OCI-LY7 (cell line): Measurements from ENCODE around the gene PTPRJ. TPM values are rescaled to one million over a fixed set of nuclear protein-coding genes. Genes with fewer than 3 reads are reported as not detected.

ENCODE experiments used
- BruUV-seq: library from RNA; stranded (reverse); fragments of 400-500 nt; replicated peaks from 2 replicates; lab custom pipeline; 2021; lab: Mats Ljungman, UMichigan
- CTCF ChIA-PET: fragments of 300-600 bp; sonication (Branson Sonifier 250); formaldehyde crosslinking; loops from one replicate; lab custom pipeline; 2022; ENCODE audit warnings: antibody characterized with exemption; ENCODE audit not compliant: unreplicated experiment; lab: Charles Lee
- POLR2A ChIA-PET: fragments of 300-600 bp; sonication (Branson Sonifier 250); formaldehyde crosslinking; loops from one replicate; lab custom pipeline; 2022; ENCODE audit warnings: antibody characterized with exemption; lab: Charles Lee
- DNase-seq: peaks from one replicate; pipeline ENCODE4 v3.0.0-alpha.2; 2015; ENCODE audit warnings: low spot score
- H2AFZ ChIP-seq: fragments of 200-600 bp; sonication (generic), shearing (Covaris generic); 2 replicates; pipeline ENCODE4 v1.6.1; 2014; ENCODE audit warnings: mild to moderate bottlenecking, antibody characterized with exemption, low read length, moderate library complexity
- H3K27ac ChIP-seq: fragments of 200-600 bp; sonication (generic); 2 replicates; pipeline ENCODE4 v1.5.1; 2014; ENCODE audit warnings: mixed run types, low read depth, mild to moderate bottlenecking, moderate library complexity, low read length, inconsistent platforms; ENCODE audit not compliant: poor library complexity, severe bottlenecking
- H3K36me3 ChIP-seq: fragments of 200-600 bp; sonication (generic); 2 replicates; pipeline ENCODE4 v1.6.1; 2014; ENCODE audit warnings: mild to moderate bottlenecking, antibody characterized with exemption, low read length, moderate library complexity, mixed read lengths; ENCODE audit not compliant: insufficient read depth
- H3K4me1 ChIP-seq: fragments of 200-600 bp; sonication (generic); 2 replicates; pipeline ENCODE4 v1.5.1; 2014; ENCODE audit warnings: mild to moderate bottlenecking, low read length; ENCODE audit not compliant: insufficient read depth, poor library complexity, severe bottlenecking
- H3K4me2 ChIP-seq: fragments of 200-600 bp; sonication (generic); 2 replicates; pipeline ENCODE4 v1.6.1; 2014; ENCODE audit warnings: mild to moderate bottlenecking, low read length
- H3K4me3 ChIP-seq: fragments of 200-600 bp; sonication (generic); 2 replicates; pipeline ENCODE4 v1.5.1; 2014; ENCODE audit warnings: mild to moderate bottlenecking, low read depth, low read length; ENCODE audit not compliant: poor library complexity, severe bottlenecking
- H3K79me2 ChIP-seq: fragments of 200-600 bp; sonication (generic); 2 replicates; pipeline ENCODE4 v1.6.1; 2016; ENCODE audit warnings: low read depth, mild to moderate bottlenecking, low read length, moderate library complexity, mixed read lengths; ENCODE audit not compliant: insufficient read depth
- H3K9me2 ChIP-seq: fragments of 200-600 bp; sonication (generic); 2 replicates; pipeline ENCODE4 v1.6.1; 2016; ENCODE audit warnings: mild to moderate bottlenecking, low read length, mixed read lengths; ENCODE audit not compliant: insufficient read depth
- H3K9me3 ChIP-seq: fragments of 200-600 bp; sonication (generic); 2 replicates; pipeline ENCODE4 v1.6.1; 2014; ENCODE audit warnings: mild to moderate bottlenecking, mixed run types, low read length, mixed read lengths
- H4K20me1 ChIP-seq: fragments of 200-600 bp; sonication (generic); 2 replicates; pipeline ENCODE4 v1.6.1; 2014; ENCODE audit warnings: mild to moderate bottlenecking, antibody characterized with exemption, low read length, moderate library complexity, mixed read lengths; ENCODE audit not compliant: insufficient read depth
- EZH2phosphoT487 ChIP-seq: fragments of 200-600 bp; sonication (generic); IDR thresholded peaks from 2 replicates; pipeline ENCODE4 v1.6.1; 2018; ENCODE audit warnings: low read depth, borderline replicate concordance, mild to moderate bottlenecking, mixed run types, antibody characterized with exemption, low read length, moderate library complexity, mixed read lengths
- intact Hi-C: fragments of 100-400 bp; cut with micrococcal nuclease; formaldehyde crosslinking; loops from one replicate; pipeline ENCODE4 v1.10.0; 2022; ENCODE audit not compliant: unreplicated experiment
- total RNA-seq, 2 experiments: library from RNA; depleted of rRNA in 1 of 2; stranded (reverse); fragments of >200 nt in 1 of 2; shearing (Covaris generic) in 1 of 2; gene quantifications; 2 replicates each; pipeline ENCODE4 v1.2.3, GENCODE V29; 2014 to 2022
- TF ChIP-seq, protein P1 (sequence below): fragments of 200-600 bp; sonication (generic); conservative IDR thresholded peaks from 2 replicates; pipeline ENCODE4 v1.5.1; 2014; ENCODE audit warnings: mild to moderate bottlenecking, antibody characterized with exemption, low read length, moderate library complexity, mixed read lengths

The PTPRJ gene
- total RNA-seq, 2 experiments from 2014 or later = 5.4 to 28.3 TPM

DNA sequence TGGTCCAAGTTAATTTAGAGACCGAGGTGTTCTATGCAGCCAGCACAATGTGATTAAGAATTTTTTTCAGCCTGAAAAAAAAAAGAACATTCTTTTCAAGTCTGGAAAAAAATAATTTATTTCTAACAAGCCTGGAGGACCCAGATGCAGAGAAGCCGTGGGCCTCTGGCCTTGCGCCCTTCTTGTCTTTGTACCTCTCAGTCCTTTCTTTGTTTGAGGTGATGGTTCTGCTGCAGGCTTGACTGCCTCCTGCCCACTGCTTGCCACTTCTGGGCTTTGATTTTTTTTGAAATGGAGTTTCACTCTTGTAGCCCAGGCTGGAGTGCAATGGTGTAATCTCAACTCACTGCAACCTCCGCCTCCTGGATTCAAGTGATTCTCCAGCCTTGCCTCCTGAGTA, 7.2 kb upstream of the PTPRJ start:
- intact Hi-C loops = no loop called here
- no peaks in the 10 kb centered on the region for H4K20me1 ChIP-seq
- H3K4me2 ChIP-seq = no peak overlapping the region
- H3K27ac ChIP-seq = no peak overlapping the region
- H3K79me2 ChIP-seq = no peaks in the 10 kb centered on the region
- TF ChIP-seq, protein P1, sequence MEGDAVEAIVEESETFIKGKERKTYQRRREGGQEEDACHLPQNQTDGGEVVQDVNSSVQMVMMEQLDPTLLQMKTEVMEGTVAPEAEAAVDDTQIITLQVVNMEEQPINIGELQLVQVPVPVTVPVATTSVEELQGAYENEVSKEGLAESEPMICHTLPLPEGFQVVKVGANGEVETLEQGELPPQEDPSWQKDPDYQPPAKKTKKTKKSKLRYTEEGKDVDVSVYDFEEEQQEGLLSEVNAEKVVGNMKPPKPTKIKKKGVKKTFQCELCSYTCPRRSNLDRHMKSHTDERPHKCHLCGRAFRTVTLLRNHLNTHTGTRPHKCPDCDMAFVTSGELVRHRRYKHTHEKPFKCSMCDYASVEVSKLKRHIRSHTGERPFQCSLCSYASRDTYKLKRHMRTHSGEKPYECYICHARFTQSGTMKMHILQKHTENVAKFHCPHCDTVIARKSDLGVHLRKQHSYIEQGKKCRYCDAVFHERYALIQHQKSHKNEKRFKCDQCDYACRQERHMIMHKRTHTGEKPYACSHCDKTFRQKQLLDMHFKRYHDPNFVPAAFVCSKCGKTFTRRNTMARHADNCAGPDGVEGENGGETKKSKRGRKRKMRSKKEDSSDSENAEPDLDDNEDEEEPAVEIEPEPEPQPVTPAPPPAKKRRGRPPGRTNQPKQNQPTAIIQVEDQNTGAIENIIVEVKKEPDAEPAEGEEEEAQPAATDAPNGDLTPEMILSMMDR = no peak
- TF ChIP-seq EZH2phosphoT487 = no peak
- no peak for DNase-seq
- H3K4me3 ChIP-seq = no peak overlapping the region
- no peaks in the 10 kb centered on the region for H3K9me3 ChIP-seq
- no peak overlapping the region for H2AFZ ChIP-seq
- no TSS peak for BruUV-seq
- H3K36me3 ChIP-seq = no peaks in the 10 kb centered on the region
- peaks cover 16% of the 10 kb centered on the region for H3K4me1 ChIP-seq
- CTCF ChIA-PET = no interaction called here
- POLR2A ChIA-PET = interaction anchor here (0.5 kb wide), 1 partner anchor 605 kb away, joined by 3 read pairs; no protein-coding TSS in a partner anchor
- no peaks in the 10 kb centered on the region for H3K9me2 ChIP-seq

DNA sequence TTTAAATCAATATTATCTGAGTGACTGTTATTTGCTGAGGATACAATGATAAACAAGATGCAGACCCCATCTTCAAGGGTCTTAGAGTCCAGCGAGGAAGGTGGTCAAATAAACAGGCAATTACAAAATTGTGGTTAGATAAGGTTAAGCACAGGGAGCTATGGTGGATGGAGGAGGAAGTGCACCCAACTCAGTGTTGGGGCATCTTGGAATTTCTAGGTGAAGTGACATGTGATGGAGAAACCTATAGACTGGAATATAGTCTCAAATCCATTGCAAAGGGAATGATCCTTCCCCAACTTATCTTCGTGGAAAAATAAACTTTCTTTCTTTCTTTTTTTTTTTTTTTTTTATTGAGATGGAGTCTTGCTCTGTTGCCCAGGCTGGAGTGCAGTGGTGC, 3.4 kb upstream of the PTPRJ start:
- no peak overlapping the region for H3K4me3 ChIP-seq
- no peaks in the 10 kb centered on the region for H4K20me1 ChIP-seq
- DNase-seq = no peak
- H3K9me3 ChIP-seq = no peaks in the 10 kb centered on the region
- no peaks in the 10 kb centered on the region; the same call in 1 of the 2 replicates for H3K79me2 ChIP-seq
- H3K9me2 ChIP-seq = no peaks in the 10 kb centered on the region
- BruUV-seq = no TSS peak
- TF ChIP-seq, protein P1 = no peak
- TF ChIP-seq EZH2phosphoT487 = no peak
- no peak overlapping the region for H2AFZ ChIP-seq
- H3K36me3 ChIP-seq = no peaks in the 10 kb centered on the region
- ChIA-PET CTCF (interaction anchor here (0.6 kb wide), 1 partner anchor 34 kb away, joined by 4 read pairs; no protein-coding TSS in a partner anchor), POLR2A (interaction anchor here (0.8 to 1.3 kb wide), 2 partner anchors 43 to 75 kb away, joined by 3 read pairs; no protein-coding TSS in a partner anchor)
- no peak overlapping the region for H3K4me2 ChIP-seq
- H3K27ac ChIP-seq = no peak overlapping the region
- peaks cover 28% of the 10 kb centered on the region for H3K4me1 ChIP-seq
- intact Hi-C loops = no loop called here

DNA sequence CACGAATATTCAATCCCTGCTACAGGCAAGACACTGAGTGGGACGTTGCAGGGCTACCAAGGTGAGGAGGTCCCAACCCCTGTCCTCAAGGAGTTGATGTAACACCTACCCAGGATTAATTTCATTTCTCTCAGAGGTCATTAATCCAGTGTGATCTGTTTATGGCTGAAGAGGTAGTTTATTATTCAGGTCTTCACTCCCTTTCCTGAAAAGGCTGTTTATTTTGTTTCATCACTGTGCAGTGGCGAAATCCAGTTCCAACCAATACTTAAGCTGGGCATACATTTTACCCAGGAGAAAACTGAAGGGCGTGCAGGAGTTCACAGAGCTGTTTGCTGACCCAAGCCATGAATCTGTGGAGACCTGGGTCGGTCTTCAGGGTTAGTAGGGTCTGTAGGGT, 2.7 kb upstream of the PTPRJ start:
- H3K9me2 ChIP-seq = no peaks in the 10 kb centered on the region
- H3K4me2 ChIP-seq = no peak overlapping the region
- TF ChIP-seq, protein P1 = no peak
- TF ChIP-seq EZH2phosphoT487 = no peak
- BruUV-seq = no TSS peak
- no peaks in the 10 kb centered on the region for H3K36me3 ChIP-seq
- CTCF ChIA-PET = no interaction called here
- no peak overlapping the region for H3K4me3 ChIP-seq
- H3K79me2 ChIP-seq = peaks cover 5% of the 10 kb centered on the region; the same call in 1 of the 2 replicates
- H3K9me3 ChIP-seq = no peaks in the 10 kb centered on the region
- POLR2A ChIA-PET = interaction anchor here (0.6 to 1.3 kb wide), 3 partner anchors 43 to 99 kb away, joined by 3 read pairs; no protein-coding TSS in a partner anchor
- no peak overlapping the region for H3K27ac ChIP-seq
- no peaks in the 10 kb centered on the region for H4K20me1 ChIP-seq
- DNase-seq = no peak
- peaks cover 35% of the 10 kb centered on the region for H3K4me1 ChIP-seq
- no peak overlapping the region for H2AFZ ChIP-seq
- intact Hi-C loops = no loop called here
